Fibroblast of lung (primary cell): ENCODE data around the gene WIPF2.

Experiments used
- EZH2 ChIP-seq: IDR thresholded peaks from 2 replicates; pipeline ENCODE4 v1.5.1; 2012; ENCODE audit warnings: low read length, control low read depth, mild to moderate bottlenecking; ENCODE audit errors: missing control alignments
- TF ChIP-seq, protein P1 (sequence below), 2 donors: IDR thresholded peaks in 1 of 2; conservative IDR thresholded peaks in 1 of 2; 1 replicate in 1 of 2; 2 replicates in 1 of 2; pipeline ENCODE4 v1.5.1; 2011 to 2012; ENCODE audit warnings: low read length in 2 of 2, control low read depth in 1 of 2, inconsistent platforms in 1 of 2, low read depth in 1 of 2, mild to moderate bottlenecking in 1 of 2

- TF ChIP-seq, protein P1, sequence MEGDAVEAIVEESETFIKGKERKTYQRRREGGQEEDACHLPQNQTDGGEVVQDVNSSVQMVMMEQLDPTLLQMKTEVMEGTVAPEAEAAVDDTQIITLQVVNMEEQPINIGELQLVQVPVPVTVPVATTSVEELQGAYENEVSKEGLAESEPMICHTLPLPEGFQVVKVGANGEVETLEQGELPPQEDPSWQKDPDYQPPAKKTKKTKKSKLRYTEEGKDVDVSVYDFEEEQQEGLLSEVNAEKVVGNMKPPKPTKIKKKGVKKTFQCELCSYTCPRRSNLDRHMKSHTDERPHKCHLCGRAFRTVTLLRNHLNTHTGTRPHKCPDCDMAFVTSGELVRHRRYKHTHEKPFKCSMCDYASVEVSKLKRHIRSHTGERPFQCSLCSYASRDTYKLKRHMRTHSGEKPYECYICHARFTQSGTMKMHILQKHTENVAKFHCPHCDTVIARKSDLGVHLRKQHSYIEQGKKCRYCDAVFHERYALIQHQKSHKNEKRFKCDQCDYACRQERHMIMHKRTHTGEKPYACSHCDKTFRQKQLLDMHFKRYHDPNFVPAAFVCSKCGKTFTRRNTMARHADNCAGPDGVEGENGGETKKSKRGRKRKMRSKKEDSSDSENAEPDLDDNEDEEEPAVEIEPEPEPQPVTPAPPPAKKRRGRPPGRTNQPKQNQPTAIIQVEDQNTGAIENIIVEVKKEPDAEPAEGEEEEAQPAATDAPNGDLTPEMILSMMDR (conservative IDR thresholded peaks at IDR 0.05 in 1 of 2, IDR thresholded peaks at IDR 0.05 in 1 of 2; ENCODE audit: low read depth in 1 of 2, low read length in 2 of 2): no peak
- TF ChIP-seq EZH2: no peak
These were observed 40.4 kb upstream of the WIPF2 start for GRCh38 chr17:40178660-40179059.
